Progenitor cell of endocrine pancreas (in vitro differentiated cells): ENCODE data around the gene GPC3. TPM values are rescaled to one million over a fixed set of nuclear protein-coding genes. Genes with fewer than 3 reads are reported as not detected.
A peak's percentile ranks its signal among the peaks of the same experiment; 100 is the strongest.

Experiments
- DNase-seq: peaks from one replicate; pipeline ENCODE4 v3.0.0; 2021; ENCODE audit warnings: low spot score; ENCODE audit not compliant: unreplicated experiment
- H3K27ac Mint-ChIP-seq: 2 replicates; pipeline ENCODE4 v1.8.0; 2021; ENCODE audit warnings: mild to moderate bottlenecking, moderate library complexity, mixed read lengths
- H3K27me3 Mint-ChIP-seq: 2 replicates; pipeline ENCODE4 v1.8.0; 2021; ENCODE audit warnings: mixed read lengths
- H3K36me3 Mint-ChIP-seq: 2 replicates; pipeline ENCODE4 v1.8.0; 2022; ENCODE audit warnings: mixed read lengths; ENCODE audit not compliant: insufficient read depth
- H3K4me1 Mint-ChIP-seq: 2 replicates; pipeline ENCODE4 v1.8.0; 2021; ENCODE audit warnings: low read depth, mixed read lengths
- H3K4me3 Mint-ChIP-seq: 2 replicates; pipeline ENCODE4 v1.8.0; 2021; ENCODE audit warnings: low read depth, mild to moderate bottlenecking, moderate library complexity, mixed read lengths
- H3K9me3 Mint-ChIP-seq: 2 replicates; pipeline ENCODE4 v1.8.0; 2021; ENCODE audit warnings: low read depth, mixed read lengths
- CTCF ChIP-seq: fragments of 200-600 bp; sonication (generic); IDR thresholded peaks from one replicate; pipeline ENCODE4 v1.5.0; 2021; ENCODE audit warnings: antibody characterized with exemption, mild to moderate bottlenecking; ENCODE audit not compliant: unreplicated experiment
- total RNA-seq: library from RNA; stranded (reverse); gene quantifications from 2 replicates; pipeline ENCODE4 v1.2.1, GENCODE V29; 2021

The GPC3 gene
- total RNA-seq, 1 donor from 2014 or later, result 197 TPM

- H3K36me3 Mint-ChIP-seq, result no peaks in the 10 kb centered on the region
- no peak for TF ChIP-seq CTCF
- DNase-seq, result no peak
These were observed 238.8 kb downstream of the GPC3 start for GRCh38 chrX:133746593-133746992.

GRCh38 chrX:133745349-133745748, 240.0 kb downstream of the GPC3 start:
- peak; percentile 6 for TF ChIP-seq CTCF

More at GRCh38 chrX:133746593-133746992, 238.8 kb downstream of the GPC3 start:
- Mint-ChIP-seq H3K4me3 (no peak overlapping the region), H3K27me3 (no peaks in the 10 kb centered on the region), H3K4me1 (peaks cover 16% of the 10 kb centered on the region), H3K27ac (no peak overlapping the region), H3K9me3 (no peaks in the 10 kb centered on the region)

GRCh38 chrX:133742602-133743305, 242.6 kb downstream of the GPC3 start:
- Mint-ChIP-seq H3K36me3 (no peaks in the 10 kb centered on the region), H3K4me1 (peaks cover 26% of the 10 kb centered on the region), H3K27me3 (no peaks in the 10 kb centered on the region), H3K27ac (no peak overlapping the region), H3K4me3 (no peak overlapping the region), H3K9me3 (no peaks in the 10 kb centered on the region)
- TF ChIP-seq CTCF, result no peak
- no peak for DNase-seq

More at GRCh38 chrX:133745349-133745748, 240.0 kb downstream of the GPC3 start:
- DNase-seq, result no peak
- H3K4me1 Mint-ChIP-seq, result peaks cover 16% of the 10 kb centered on the region
- no peaks in the 10 kb centered on the region for H3K9me3 Mint-ChIP-seq
- H3K27me3 Mint-ChIP-seq, result no peaks in the 10 kb centered on the region
- H3K36me3 Mint-ChIP-seq, result no peaks in the 10 kb centered on the region
- no peak overlapping the region for H3K27ac Mint-ChIP-seq
- H3K4me3 Mint-ChIP-seq, result no peak overlapping the region

GRCh38 chrX:133741303-133741702, 244.1 kb downstream of the GPC3 start:
- Mint-ChIP-seq H3K4me3 (no peak overlapping the region), H3K4me1 (peaks cover 20% of the 10 kb centered on the region), H3K9me3 (no peaks in the 10 kb centered on the region), H3K36me3 (no peaks in the 10 kb centered on the region), H3K27me3 (no peaks in the 10 kb centered on the region), H3K27ac (no peak overlapping the region)
- TF ChIP-seq CTCF, result no peak
- no peak for DNase-seq

- no peak for TF ChIP-seq CTCF
- no peak for DNase-seq
- Mint-ChIP-seq H3K36me3 (no peaks in the 10 kb centered on the region), H3K27me3 (no peaks in the 10 kb centered on the region), H3K4me1 (peaks cover 12% of the 10 kb centered on the region), H3K4me3 (no peak overlapping the region), H3K27ac (no peak overlapping the region), H3K9me3 (no peaks in the 10 kb centered on the region)
These were observed 258.8 kb downstream of the GPC3 start for GRCh38 chrX:133726642-133727041.
